GM18502 (cell line): Measurements from ENCODE around the gene METTL2A.
"Not testable (repeated sequence)": the region's sequence is repeated elsewhere in the genome, so short reads cannot be mapped to it uniquely, and the experiment has no call there.

Source experiments
- ATAC-seq: cut with Tn5 transposase; IDR thresholded peaks from one replicate; pipeline ENCODE4 v1.9.1; 2021; ENCODE audit warnings: mild to moderate bottlenecking; ENCODE audit not compliant: unreplicated experiment, poor library complexity

Gene METTL2A

GRCh38 chr17:62470666-62471379 is 47.1 kb downstream of the METTL2A start:
- not testable (repeated sequence) for ATAC-seq

GRCh38 chr17:62471380-62471880 is 47.7 kb downstream of the METTL2A start:
- not testable (repeated sequence) for ATAC-seq

- not testable (repeated sequence) for ATAC-seq
Measured at GRCh38 chr17:62473030-62473982, 49.6 kb downstream of the METTL2A start.

GRCh38 chr17:62477111-62477510 is 53.4 kb downstream of the METTL2A start:
- not testable (repeated sequence) for ATAC-seq

GRCh38 chr17:62477718-62478408 is 54.2 kb downstream of the METTL2A start:
- peak; percentile 32 for ATAC-seq

- peak; percentile 78 for ATAC-seq
Measured at GRCh38 chr17:62478424-62478879, 54.8 kb downstream of the METTL2A start, which contains the start of gene TLK2. Gene TLK2 (plus strand): TSS chr17:62478825. CDS start chr17:62481126, 2,301 bp downstream.

- ATAC-seq: peak; percentile 34
Measured at GRCh38 chr17:62478880-62479638, 55.4 kb downstream of the METTL2A start.

GRCh38 chr17:62479639-62480258 is 56.1 kb downstream of the METTL2A start:
- not testable (repeated sequence) for ATAC-seq

GRCh38 chr17:62482553-62482952 is 58.9 kb downstream of the METTL2A start:
- not testable (repeated sequence) for ATAC-seq

- not testable (repeated sequence) for ATAC-seq
Measured at GRCh38 chr17:62490990-62491389, 67.3 kb downstream of the METTL2A start.

- not testable (repeated sequence) for ATAC-seq
Measured at GRCh38 chr17:62493049-62493655, 69.5 kb downstream of the METTL2A start.

- not testable (repeated sequence) for ATAC-seq
Measured at GRCh38 chr17:62494073-62494472, 70.4 kb downstream of the METTL2A start.

- ATAC-seq: not testable (repeated sequence)
Measured at GRCh38 chr17:62496344-62496743, 72.6 kb downstream of the METTL2A start.

- ATAC-seq: not testable (repeated sequence)
Measured at GRCh38 chr17:62498796-62499195, 75.1 kb downstream of the METTL2A start.
